Measurements from ENCODE around the gene ASPHD2.

The ASPHD2 gene

GRCh38 chr22:26470807-26471206 is 41.7 kb downstream of the ASPHD2 start:
- Histone ChIP-seq H3K27me3 (ENCODE audit: control insufficient read depth in 5 of 5, insufficient read depth in 4 of 5, low read length in 5 of 5) (no peaks in the 10 kb centered on the region), H3K4me3 (ENCODE audit: low read depth in 1 of 5, low read length in 5 of 5) (no peak overlapping the region), H3K27ac (ENCODE audit: low read depth, low read length) (no peak overlapping the region), H3K9me3 (ENCODE audit: control insufficient read depth in 5 of 5, low read length in 5 of 5) (no peaks in the 10 kb centered on the region), H3K4me1 (ENCODE audit: control insufficient read depth in 5 of 5, insufficient read depth in 5 of 5, low read length in 5 of 5) (no peaks in the 10 kb centered on the region), H3K9ac (ENCODE audit: low read length in 5 of 5) (no peak overlapping the region), H3K36me3 (ENCODE audit: control insufficient read depth in 5 of 5, insufficient read depth in 5 of 5, low read length in 5 of 5) (peaks cover 48 to 91% (median 76%) of the 10 kb centered on the region in 5 donors)

DNA sequence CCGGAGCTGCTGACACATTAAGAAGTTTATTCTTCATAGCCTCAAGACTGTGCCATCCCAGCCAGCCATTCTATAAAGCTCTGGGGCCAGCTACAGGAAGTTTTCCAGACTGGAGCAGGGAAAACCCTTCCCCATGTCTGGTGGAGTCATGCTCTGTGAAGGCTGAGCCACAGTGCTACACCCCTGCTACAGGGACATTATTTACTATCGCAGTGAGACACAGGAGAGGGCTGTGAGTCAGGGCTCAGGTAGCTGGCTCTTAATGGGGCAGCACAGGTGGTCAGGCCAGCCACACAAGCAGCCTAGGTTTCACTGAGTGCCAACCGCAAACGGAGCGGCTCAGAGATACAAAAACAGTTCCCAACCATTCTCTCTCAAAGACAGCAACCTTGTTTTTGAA is 42.5 kb downstream of the ASPHD2 start:
- Histone ChIP-seq H3K4me3 (ENCODE audit: low read depth in 1 of 5, low read length in 5 of 5) (no peak overlapping the region), H3K36me3 (ENCODE audit: control insufficient read depth in 5 of 5, insufficient read depth in 5 of 5, low read length in 5 of 5) (peaks cover 48 to 91% (median 75%) of the 10 kb centered on the region in 5 donors), H3K9ac (ENCODE audit: low read length in 5 of 5) (no peak overlapping the region), H3K4me1 (ENCODE audit: control insufficient read depth in 5 of 5, insufficient read depth in 5 of 5, low read length in 5 of 5) (no peaks in the 10 kb centered on the region), H3K9me3 (ENCODE audit: control insufficient read depth in 5 of 5, low read length in 5 of 5) (no peaks in the 10 kb centered on the region), H3K27me3 (ENCODE audit: control insufficient read depth in 5 of 5, insufficient read depth in 4 of 5, low read length in 5 of 5) (no peaks in the 10 kb centered on the region), H3K27ac (ENCODE audit: low read depth, low read length) (no peak overlapping the region)

- Histone ChIP-seq H3K4me3 (ENCODE audit: low read depth in 1 of 5, low read length in 5 of 5) (no peak overlapping the region), H3K36me3 (ENCODE audit: control insufficient read depth in 5 of 5, insufficient read depth in 5 of 5, low read length in 5 of 5) (peaks cover 46 to 80% (median 64%) of the 10 kb centered on the region in 5 donors), H3K4me1 (ENCODE audit: control insufficient read depth in 5 of 5, insufficient read depth in 5 of 5, low read length in 5 of 5) (peaks cover 0 to 8% (median 8%) of the 10 kb centered on the region in 5 donors), H3K9me3 (ENCODE audit: control insufficient read depth in 5 of 5, low read length in 5 of 5) (no peaks in the 10 kb centered on the region), H3K9ac (ENCODE audit: low read length in 5 of 5) (no peak overlapping the region), H3K27ac (ENCODE audit: low read depth, low read length) (no peak overlapping the region), H3K27me3 (ENCODE audit: control insufficient read depth in 5 of 5, insufficient read depth in 4 of 5, low read length in 5 of 5) (no peaks in the 10 kb centered on the region)
These were observed 45.6 kb downstream of the ASPHD2 start for GRCh38 chr22:26474682-26475081.

DNA sequence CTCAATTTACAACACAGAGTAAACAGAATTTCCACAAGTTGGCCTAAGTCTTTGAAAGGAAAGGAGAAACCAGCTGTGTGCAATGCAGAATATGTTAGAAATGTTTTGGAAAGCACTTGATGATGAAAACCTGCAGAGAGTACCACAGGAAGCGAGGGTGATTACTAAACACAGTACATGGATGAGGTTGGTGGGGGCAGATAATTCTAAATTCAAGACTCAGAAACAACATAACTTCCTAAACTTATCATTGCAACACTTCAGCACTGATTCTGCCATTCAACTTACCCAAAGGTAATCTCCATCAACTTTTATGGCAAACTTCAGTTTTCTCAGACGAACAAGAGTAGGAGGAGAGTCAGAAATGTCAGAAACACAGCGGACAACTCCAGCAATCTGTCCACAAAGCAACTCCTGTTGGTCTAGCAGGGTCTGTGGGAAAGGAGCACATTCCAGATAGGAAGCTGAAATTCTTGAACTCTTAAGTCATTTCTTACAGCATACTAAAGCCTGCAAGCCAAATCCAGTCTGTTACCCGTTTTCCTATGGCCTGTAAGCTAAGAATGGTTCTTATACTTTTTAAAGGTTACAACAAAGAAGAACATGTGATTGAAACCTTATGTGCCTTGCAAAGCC is 47.8 kb downstream of the ASPHD2 start:
- no peaks in the 10 kb centered on the region for H3K27me3 ChIP-seq (ENCODE audit: control insufficient read depth in 5 of 5, insufficient read depth in 4 of 5, low read length in 5 of 5)
- H3K9ac ChIP-seq (ENCODE audit: low read length in 5 of 5), result no peak overlapping the region
- H3K27ac ChIP-seq (ENCODE audit: low read depth, low read length), result no peak overlapping the region
- no peak overlapping the region for H3K4me3 ChIP-seq (ENCODE audit: low read depth in 1 of 5, low read length in 5 of 5)
- no peaks in the 10 kb centered on the region for H3K9me3 ChIP-seq (ENCODE audit: control insufficient read depth in 5 of 5, low read length in 5 of 5)
- peaks cover 40 to 67% (median 46%) of the 10 kb centered on the region in 5 donors for H3K36me3 ChIP-seq (ENCODE audit: control insufficient read depth in 5 of 5, insufficient read depth in 5 of 5, low read length in 5 of 5)
- peaks cover 0 to 30% (median 26%) of the 10 kb centered on the region in 5 donors for H3K4me1 ChIP-seq (ENCODE audit: control insufficient read depth in 5 of 5, insufficient read depth in 5 of 5, low read length in 5 of 5)

- H3K27me3 ChIP-seq (ENCODE audit: control insufficient read depth in 5 of 5, insufficient read depth in 4 of 5, low read length in 5 of 5), result no peaks in the 10 kb centered on the region
- peaks cover 34 to 61% (median 41%) of the 10 kb centered on the region in 5 donors for H3K36me3 ChIP-seq (ENCODE audit: control insufficient read depth in 5 of 5, insufficient read depth in 5 of 5, low read length in 5 of 5)
- H3K4me1 ChIP-seq (ENCODE audit: control insufficient read depth in 5 of 5, insufficient read depth in 5 of 5, low read length in 5 of 5), result peaks cover 0 to 35% (median 29%) of the 10 kb centered on the region in 5 donors
- no peaks in the 10 kb centered on the region for H3K9me3 ChIP-seq (ENCODE audit: control insufficient read depth in 5 of 5, low read length in 5 of 5)
- no peak overlapping the region for H3K9ac ChIP-seq (ENCODE audit: low read length in 5 of 5)
- H3K27ac ChIP-seq (ENCODE audit: low read depth, low read length), result no peak overlapping the region
- H3K4me3 ChIP-seq (ENCODE audit: low read depth in 1 of 5, low read length in 5 of 5), result no peak overlapping the region
These were observed 48.3 kb downstream of the ASPHD2 start for GRCh38 chr22:26477341-26477731.

DNA sequence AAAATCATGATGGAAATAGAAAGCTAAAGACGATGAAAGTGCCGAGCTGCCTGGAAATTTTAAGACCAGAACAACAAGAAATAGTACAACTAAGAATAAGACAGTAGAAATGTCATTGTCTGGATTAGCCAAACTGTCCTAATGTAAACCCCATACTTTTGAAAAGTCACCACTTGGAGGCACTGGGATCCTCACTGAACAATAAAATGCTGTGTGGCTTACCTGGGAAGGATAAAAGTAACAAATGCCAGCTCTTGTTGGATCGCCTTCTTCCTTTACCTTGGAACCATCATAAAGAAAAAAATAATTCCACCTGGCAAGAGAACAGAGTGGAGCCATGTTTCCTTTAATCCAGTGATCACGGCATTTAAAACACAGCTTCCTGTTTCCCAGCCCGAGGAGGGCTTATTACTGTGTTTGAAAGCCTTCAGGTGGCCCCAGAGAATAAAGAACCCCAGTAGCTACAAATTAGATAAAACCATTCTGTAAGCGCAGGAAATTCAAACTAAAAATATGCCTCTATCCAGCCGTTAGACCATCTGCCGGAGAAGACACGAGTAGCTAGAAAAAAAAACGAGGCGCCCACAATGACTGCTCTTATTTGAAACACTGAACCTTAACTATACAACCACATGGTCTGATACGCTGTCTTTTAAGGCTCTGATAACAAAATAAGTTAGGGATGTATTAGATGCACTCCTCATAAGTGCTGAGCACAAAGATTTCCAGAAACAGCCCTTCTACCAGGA is 50.2 kb downstream of the ASPHD2 start:
- peaks cover 2 to 50% (median 42%) of the 10 kb centered on the region in 5 donors for H3K4me1 ChIP-seq (ENCODE audit: control insufficient read depth in 5 of 5, insufficient read depth in 5 of 5, low read length in 5 of 5)
- H3K36me3 ChIP-seq (ENCODE audit: control insufficient read depth in 5 of 5, insufficient read depth in 5 of 5, low read length in 5 of 5), result peaks cover 26 to 43% (median 28%) of the 10 kb centered on the region in 5 donors
- H3K27ac ChIP-seq (ENCODE audit: low read depth, low read length), result no peak overlapping the region

GRCh38 chr22:26479792-26480610 is 50.9 kb downstream of the ASPHD2 start:
- Histone ChIP-seq H3K36me3 (ENCODE audit: control insufficient read depth in 5 of 5, insufficient read depth in 5 of 5, low read length in 5 of 5) (peaks cover 18 to 39% (median 23%) of the 10 kb centered on the region in 5 donors), H3K27me3 (ENCODE audit: control insufficient read depth in 5 of 5, insufficient read depth in 4 of 5, low read length in 5 of 5) (no peaks in the 10 kb centered on the region), H3K27ac (ENCODE audit: low read depth, low read length) (no peak overlapping the region), H3K9me3 (ENCODE audit: control insufficient read depth in 5 of 5, low read length in 5 of 5) (no peaks in the 10 kb centered on the region), H3K9ac (ENCODE audit: low read length in 5 of 5) (peak overlapping the region in 3 of 5 donors; percentile 34 to 67 (median 64)), H3K4me3 (ENCODE audit: low read depth in 1 of 5, low read length in 5 of 5) (peak overlapping the region in 2 of 5 donors; percentile 23 to 38), H3K4me1 (ENCODE audit: control insufficient read depth in 5 of 5, insufficient read depth in 5 of 5, low read length in 5 of 5) (peaks cover 9 to 57% (median 50%) of the 10 kb centered on the region in 5 donors)

More for the DNA sequence above, 50.2 kb downstream of the ASPHD2 start:
- Histone ChIP-seq H3K4me3 (ENCODE audit: low read depth in 1 of 5, low read length in 5 of 5) (peak overlapping the region in 1 of 5 donors; percentile 38), H3K9me3 (ENCODE audit: control insufficient read depth in 5 of 5, low read length in 5 of 5) (no peaks in the 10 kb centered on the region), H3K27me3 (ENCODE audit: control insufficient read depth in 5 of 5, insufficient read depth in 4 of 5, low read length in 5 of 5) (no peaks in the 10 kb centered on the region), H3K9ac (ENCODE audit: low read length in 5 of 5) (peak overlapping the region in 3 of 5 donors; percentile 64 to 67 (median 66))

DNA sequence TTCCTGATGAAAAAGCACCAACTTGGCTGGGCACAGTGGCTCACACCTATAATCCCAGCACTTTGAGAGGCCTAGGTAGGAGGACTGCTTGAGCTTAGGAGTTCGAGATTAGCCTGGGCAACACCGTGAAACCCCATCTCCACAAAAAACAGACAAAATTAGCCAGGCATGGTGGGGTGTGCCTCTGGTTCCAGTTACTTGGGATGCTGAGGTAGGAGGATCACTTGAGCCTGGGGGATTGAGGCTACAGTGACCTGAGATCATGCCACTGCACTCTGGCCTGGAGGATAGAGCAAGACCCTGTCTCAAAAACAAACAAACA is 51.5 kb downstream of the ASPHD2 start:
- Histone ChIP-seq H3K4me3 (ENCODE audit: low read depth in 1 of 5, low read length in 5 of 5) (peak overlapping the region in 1 of 5 donors; percentile 23), H3K27ac (ENCODE audit: low read depth, low read length) (no peak overlapping the region), H3K9me3 (ENCODE audit: control insufficient read depth in 5 of 5, low read length in 5 of 5) (no peaks in the 10 kb centered on the region), H3K36me3 (ENCODE audit: control insufficient read depth in 5 of 5, insufficient read depth in 5 of 5, low read length in 5 of 5) (peaks cover 17 to 33% (median 22%) of the 10 kb centered on the region in 5 donors), H3K4me1 (ENCODE audit: control insufficient read depth in 5 of 5, insufficient read depth in 5 of 5, low read length in 5 of 5) (peaks cover 9 to 60% (median 52%) of the 10 kb centered on the region in 5 donors), H3K27me3 (ENCODE audit: control insufficient read depth in 5 of 5, insufficient read depth in 4 of 5, low read length in 5 of 5) (no peaks in the 10 kb centered on the region), H3K9ac (ENCODE audit: low read length in 5 of 5) (peak overlapping the region in 2 of 5 donors; percentile 34 to 67)

GRCh38 chr22:26481112-26481693 is 52.1 kb downstream of the ASPHD2 start:
- H3K27ac ChIP-seq (ENCODE audit: low read depth, low read length), result no peak overlapping the region
- H3K4me3 ChIP-seq (ENCODE audit: low read depth in 1 of 5, low read length in 5 of 5), result no peak overlapping the region

More at GRCh38 chr22:26481112-26481693, 52.1 kb downstream of the ASPHD2 start:
- H3K4me1 ChIP-seq (ENCODE audit: control insufficient read depth in 5 of 5, insufficient read depth in 5 of 5, low read length in 5 of 5), result peaks cover 9 to 60% (median 52%) of the 10 kb centered on the region in 5 donors
- H3K9me3 ChIP-seq (ENCODE audit: control insufficient read depth in 5 of 5, low read length in 5 of 5), result no peaks in the 10 kb centered on the region
- peak overlapping the region in 1 of 5 donors; percentile 94 for H3K9ac ChIP-seq (ENCODE audit: low read length in 5 of 5)
- H3K27me3 ChIP-seq (ENCODE audit: control insufficient read depth in 5 of 5, insufficient read depth in 4 of 5, low read length in 5 of 5), result no peaks in the 10 kb centered on the region
- H3K36me3 ChIP-seq (ENCODE audit: control insufficient read depth in 5 of 5, insufficient read depth in 5 of 5, low read length in 5 of 5), result peaks cover 16 to 29% (median 21%) of the 10 kb centered on the region in 5 donors
